NCI-H1436 treated with DMSO at 0.1 percent for 48 hours (cell line): ENCODE data around the gene IL4R.
"Not testable (repeated sequence)": the region's sequence is repeated elsewhere in the genome, so short reads cannot be mapped to it uniquely, and the experiment has no call there.

ENCODE experiments used
- DNase-seq: peaks from one replicate; lab custom pipeline; 2025; lab: John Stamatoyannopoulos, UW

Gene IL4R

DNA sequence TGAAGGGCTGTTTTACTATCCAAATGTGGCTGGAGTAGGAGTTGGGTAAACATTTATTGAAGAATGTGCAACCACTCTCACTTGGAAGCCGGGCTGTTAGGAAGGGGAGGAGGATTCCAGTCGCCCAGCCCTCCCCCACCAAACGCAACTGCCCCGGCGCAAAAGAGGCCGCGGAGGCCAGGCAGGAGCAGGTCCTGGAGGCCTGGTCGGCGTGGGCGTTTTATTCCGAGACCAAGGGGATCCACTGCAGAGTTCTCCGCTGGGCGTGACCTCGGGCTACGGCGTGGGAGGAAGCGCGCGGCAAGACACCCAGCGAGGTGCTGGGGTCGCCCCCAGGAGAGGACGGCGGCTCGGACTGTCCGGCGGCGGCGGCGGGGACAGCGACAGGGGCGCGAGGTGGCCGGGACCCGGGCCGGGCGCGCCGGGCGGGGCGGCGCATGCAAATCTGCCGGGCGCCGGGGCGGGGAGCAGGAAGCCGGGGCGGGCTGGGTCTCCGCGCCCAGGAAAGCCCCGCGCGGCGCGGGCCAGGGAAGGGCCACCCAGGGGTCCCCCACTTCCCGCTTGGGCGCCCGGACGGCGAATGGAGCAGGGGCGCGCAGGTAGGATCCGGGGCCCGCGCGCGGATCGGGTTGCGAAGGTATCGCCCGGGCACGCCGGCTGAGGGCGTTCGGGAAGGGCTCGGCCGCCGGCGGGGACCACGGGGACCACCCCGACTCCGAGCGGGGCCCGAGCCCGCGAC, at the start of gene IL4R:
IL4R (plus strand) TSS at position 553 of the 739 bp plus-strand sequence. CDS start 26,230 bp downstream, outside the sequence.
- DNase-seq = no peak

DNA sequence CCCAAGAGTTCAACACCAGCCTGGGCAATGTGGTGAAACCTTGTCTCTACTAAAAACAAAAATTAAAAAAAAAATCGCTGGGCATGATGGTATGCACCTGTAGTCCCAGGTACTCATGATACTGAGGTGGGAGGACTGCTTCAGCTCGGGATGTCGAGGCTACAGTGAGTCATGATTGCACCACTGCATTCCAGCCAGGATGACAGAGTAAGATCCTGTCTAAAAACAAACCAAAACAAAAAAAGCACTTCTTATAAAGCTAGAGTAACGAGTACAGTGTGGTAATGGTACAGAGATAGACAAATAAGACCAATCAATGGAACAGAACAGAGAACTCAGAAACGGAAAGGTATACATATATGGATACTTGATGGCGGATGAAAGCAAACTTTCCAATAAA, 49.6 kb upstream of the IL4R start:
- no peak for DNase-seq

DNA sequence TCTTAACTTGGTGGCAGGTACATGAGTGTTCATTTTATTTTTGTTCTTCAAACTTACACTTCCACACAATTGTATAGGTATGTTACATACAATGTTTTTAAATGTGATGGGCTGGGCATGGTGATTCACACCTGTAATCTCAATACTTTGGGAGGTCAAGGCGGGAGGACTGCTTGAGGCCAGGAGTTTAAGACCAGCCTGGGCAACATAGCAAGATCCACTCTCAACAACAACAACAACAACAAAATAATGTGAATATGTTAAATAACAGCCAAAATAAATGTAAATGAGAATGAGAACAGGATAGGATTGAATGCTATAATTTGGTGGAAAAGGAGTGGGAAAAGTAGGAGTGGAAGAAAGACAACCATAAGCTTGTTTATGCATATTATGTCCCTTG, 47.8 kb upstream of the IL4R start:
- no peak for DNase-seq

- no peak for DNase-seq
Observed at GRCh38 chr16:27267037-27267677, 46.6 kb upstream of the IL4R start.

DNA sequence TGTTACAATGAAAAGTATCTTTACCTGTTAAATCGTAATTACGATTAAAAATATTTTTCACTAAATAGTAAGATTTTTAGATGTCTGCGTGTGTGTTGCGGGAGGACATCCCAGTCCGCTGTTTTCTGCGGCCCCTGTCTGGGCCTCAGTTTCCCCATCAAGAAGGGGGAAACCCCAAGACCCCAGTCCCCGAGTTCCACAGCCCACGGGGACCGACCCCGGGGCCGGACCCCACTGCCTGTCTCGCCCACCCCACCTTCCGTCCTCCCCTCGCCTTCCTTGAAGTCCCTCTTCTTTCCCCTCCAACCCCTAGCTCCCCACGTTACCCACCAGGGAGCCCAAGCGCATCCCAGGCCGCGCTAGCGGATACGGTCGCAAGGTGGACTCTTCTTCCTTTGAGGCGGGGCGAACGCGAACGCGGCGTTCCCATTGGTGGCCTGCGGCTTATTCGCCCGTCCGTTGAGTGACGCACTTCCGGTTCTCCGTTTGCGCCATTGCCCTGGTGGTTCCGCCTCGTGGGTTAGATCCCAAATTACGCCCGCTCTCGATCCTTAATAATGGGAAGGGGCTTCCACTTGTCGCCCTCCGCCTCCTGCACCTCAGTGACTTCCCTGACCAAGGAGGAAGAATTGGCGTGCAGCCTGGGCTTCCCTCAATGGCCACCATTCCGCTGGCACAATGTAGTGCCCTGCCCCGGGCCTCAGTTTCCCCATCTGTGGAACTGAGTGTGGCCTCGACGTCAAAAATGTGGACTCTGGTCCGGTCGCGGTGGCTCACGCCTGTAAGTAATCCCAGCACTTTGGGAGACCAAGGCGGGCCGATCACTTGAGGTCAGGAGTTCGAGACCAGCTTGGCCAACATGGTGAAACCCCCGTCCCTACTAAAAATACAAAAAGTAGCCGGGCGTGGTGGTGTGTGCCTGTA, 45.1 kb upstream of the IL4R start, which contains the start of gene NSMCE1:
NSMCE1 (minus strand) TSS at position 397 of the 924 bp plus-strand sequence. CDS start 11,202 bp downstream, outside the sequence.
- peak; percentile 74 for DNase-seq

GRCh38 chr16:27269300-27270150, 44.2 kb upstream of the IL4R start:
- DNase-seq = no peak

DNA sequence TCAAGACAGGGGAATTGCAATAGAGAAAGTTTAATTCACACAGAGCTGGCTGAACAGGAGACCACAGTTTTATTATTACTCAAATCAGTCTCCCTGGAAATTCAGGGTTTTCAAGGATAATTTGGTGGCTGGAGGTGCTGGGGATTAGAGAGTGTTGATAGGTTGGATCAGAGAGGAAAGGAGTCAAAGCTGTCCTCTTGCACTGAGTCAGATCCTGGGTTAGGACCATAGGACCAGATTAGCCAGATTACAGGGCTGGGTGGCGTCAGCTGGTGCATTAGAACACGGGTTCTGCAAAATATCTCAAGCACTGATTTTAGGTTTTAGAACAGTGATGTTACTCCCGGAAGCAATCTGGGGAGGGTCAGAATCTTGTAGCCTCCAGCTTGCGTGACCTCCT, 43.4 kb upstream of the IL4R start:
- DNase-seq = no peak

GRCh38 chr16:27272076-27272475, 41.7 kb upstream of the IL4R start:
- DNase-seq = no peak

GRCh38 chr16:27272697-27273096, 41.1 kb upstream of the IL4R start:
- not testable (repeated sequence) for DNase-seq

- DNase-seq = no peak
Observed at GRCh38 chr16:27273330-27273669, 40.5 kb upstream of the IL4R start.

DNA sequence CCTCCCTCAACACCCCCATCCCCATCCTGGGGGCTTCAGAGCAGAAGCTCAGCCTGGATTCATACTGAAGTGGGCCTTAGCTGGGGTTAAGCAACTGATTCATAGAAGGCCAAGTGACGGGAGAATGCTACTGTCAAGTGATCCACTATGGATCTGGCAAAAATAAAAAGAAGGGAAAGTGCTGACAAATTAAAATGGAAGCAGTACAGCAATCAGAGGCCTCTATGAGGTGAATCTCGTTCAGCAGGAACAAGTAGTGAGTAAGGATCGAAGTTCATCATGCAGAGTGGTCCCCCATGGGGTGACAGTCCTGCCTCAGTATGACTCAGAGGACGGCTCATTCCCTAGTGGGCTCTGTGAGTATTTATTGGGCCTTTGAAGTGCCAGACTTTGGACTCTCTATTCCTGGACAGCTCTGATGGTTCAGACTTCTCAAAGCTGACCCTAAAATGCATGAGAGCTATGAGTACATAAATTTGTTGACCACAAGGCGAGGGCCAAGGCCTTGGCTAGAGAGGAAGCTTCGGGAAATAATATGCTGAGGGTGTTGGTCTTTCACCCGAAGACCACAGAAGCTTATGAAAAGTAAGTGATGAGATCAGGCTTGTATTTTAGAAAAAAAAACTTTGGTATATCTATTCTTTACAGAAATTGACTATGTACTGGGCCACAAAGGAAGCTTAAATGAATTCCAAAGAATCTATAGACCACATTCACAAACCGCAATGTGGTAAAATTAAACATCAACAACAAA, 39.9 kb upstream of the IL4R start:
- DNase-seq = no peak

- not testable (repeated sequence) for DNase-seq
Observed at GRCh38 chr16:27274424-27274874, 39.3 kb upstream of the IL4R start.

GRCh38 chr16:27275394-27275793, 38.4 kb upstream of the IL4R start:
- no peak for DNase-seq

DNA sequence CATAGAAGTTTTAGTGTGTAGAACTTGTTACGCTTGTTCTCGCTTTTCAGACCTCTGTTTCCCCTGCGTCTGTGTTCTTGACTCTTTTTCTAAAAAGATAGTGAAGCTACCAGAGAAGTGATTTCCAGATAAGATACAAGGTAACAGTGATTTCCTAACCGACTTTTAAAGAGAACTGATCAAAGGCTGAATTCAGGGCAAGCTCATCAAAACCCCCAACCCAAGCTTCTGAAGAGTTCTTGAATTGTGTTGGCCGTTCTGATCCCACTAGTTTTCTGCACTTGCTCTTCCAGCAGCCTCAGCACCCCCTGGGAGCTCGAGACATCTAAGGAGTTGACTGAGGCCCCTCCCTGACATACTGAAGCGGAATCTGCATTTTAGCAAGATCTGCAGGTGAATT, 32.5 kb upstream of the IL4R start:
- no peak for DNase-seq

DNA sequence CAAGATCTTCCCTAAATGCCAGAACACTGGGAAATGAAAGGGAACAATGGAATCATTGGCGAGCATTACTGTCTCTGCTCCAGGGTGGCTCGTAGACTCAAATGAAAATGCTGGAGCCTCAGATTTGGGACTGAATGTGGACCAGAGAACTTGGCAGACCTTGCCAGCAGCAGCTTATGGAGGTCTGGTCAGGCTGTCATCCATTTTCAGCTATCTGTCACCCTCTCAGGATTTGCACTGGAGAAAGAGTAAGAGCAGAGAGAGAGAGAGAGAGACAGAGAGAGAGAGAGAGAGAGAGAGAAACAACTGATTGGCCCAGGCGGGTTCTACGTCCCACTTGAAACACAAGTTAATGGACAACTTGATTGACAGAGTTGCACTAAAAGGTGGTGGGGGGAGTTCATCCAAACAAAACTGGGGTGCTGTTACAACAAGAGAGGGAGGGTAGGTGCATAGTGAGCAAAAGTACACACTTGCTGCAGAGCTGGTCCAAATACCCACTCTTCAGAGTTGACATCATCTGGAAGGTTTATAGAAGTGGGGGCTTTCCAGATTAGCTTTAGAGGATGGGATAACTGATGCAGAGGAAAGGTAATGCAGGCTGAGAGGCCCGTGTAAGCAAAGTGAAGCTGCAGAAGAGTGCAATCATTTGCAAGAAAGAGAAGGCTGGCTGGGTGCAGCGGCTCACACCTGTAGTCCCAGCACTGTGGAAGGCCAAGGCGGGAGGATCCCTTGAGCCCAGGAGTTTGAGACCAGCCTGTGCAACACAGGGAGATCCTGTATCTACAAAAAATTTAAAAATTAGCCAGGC, 28.7 kb upstream of the IL4R start:
- DNase-seq = no peak

DNA sequence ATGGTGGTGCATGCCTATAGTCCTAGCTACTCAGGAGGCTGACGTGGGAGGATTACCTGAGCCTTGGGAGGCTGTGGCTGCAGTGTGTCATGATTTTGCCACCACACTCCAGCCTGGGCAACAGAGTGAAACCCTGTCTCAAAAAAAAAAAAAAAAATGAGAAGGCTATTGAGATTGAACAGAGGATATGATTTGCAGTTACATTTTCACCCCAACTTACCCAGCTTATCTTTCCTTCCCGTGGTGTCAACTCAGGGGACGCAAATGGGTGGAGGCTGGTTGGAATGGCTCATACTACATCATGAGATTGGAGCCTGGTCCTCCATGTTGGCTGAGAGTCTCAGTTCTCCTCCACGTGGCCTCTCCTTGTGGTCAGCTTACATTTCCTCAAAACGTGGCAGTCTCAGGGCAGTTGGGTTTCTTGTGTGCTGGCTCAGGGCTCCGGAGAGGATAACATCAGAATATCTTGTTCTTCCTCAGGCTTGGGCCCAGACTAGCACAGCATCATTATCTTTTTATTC, 28.0 kb upstream of the IL4R start:
- DNase-seq = no peak

DNA sequence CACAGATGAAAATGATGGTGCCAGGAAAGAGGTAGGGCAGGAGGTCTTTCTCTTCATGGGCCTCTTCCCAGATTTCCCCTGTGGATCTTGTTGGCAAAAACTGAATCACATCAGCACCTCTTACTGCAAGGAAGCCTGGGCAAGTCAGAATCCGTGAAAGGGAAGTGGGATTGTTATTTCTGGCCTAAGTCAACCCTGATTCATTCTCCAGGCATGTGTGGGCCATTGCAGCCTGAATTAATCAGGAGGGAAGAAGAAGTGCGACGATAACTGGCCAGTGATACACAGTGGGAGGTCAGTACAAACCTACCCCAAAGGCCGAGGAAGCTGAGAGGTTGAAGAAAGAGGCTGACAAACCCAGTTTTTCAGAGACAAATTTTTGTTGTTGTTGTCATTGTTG, 27.3 kb upstream of the IL4R start:
- no peak for DNase-seq

- no peak for DNase-seq
Observed at GRCh38 chr16:27287051-27287811, 26.5 kb upstream of the IL4R start.

- DNase-seq = no peak
Observed at GRCh38 chr16:27287887-27288286, 25.9 kb upstream of the IL4R start.
